Measurements from ENCODE around the gene CHRM4.

GRCh38 chr11:46351606-46352005, 40.0 kb downstream of the CHRM4 start:
- TF ChIP-seq CTCF (IDR thresholded peaks at IDR 0.05) (no peak), POLR2A (IDR thresholded peaks at IDR 0.05) (no peak)
